Trophoblast cell (in vitro differentiated cells and primary cell): ENCODE data around the gene EGFL8.

Experiments
- DNase-seq, 2 donors: peaks; one replicate each; pipeline ENCODE4 v3.0.0-alpha.2; 2016
- H2AFZ ChIP-seq: 2 replicates; pipeline ENCODE4 v1.6.1; 2013; ENCODE audit warnings: low read length, moderate library complexity, mild to moderate bottlenecking; ENCODE audit not compliant: insufficient read depth, poor library complexity
- H2AK5ac ChIP-seq: 2 replicates; pipeline ENCODE4 v1.6.1; 2013; ENCODE audit warnings: mild to moderate bottlenecking, low read length
- H2BK120ac ChIP-seq: 2 replicates; pipeline ENCODE4 v1.6.1; 2013; ENCODE audit warnings: low read length, mild to moderate bottlenecking, moderate library complexity; ENCODE audit not compliant: insufficient read depth, poor library complexity
- H2BK12ac ChIP-seq: 2 replicates; pipeline ENCODE4 v1.6.1; 2013; ENCODE audit warnings: mild to moderate bottlenecking, low read length, moderate library complexity
- H2BK5ac ChIP-seq: 2 replicates; pipeline ENCODE4 v1.6.1; 2013; ENCODE audit warnings: low read length, low read depth, moderate library complexity, mild to moderate bottlenecking; ENCODE audit not compliant: poor library complexity
- H3K14ac ChIP-seq: 2 replicates; pipeline ENCODE4 v1.6.1; 2013; ENCODE audit warnings: mild to moderate bottlenecking, low read length
- H3K18ac ChIP-seq: 2 replicates; pipeline ENCODE4 v1.6.1; 2013; ENCODE audit warnings: mild to moderate bottlenecking, low read length
- H3K23ac ChIP-seq: 2 replicates; pipeline ENCODE4 v1.6.1; 2013; ENCODE audit warnings: low read length
- H3K27ac ChIP-seq: 2 replicates; pipeline ENCODE4 v1.5.1; 2013; ENCODE audit warnings: low read depth, mild to moderate bottlenecking, inconsistent platforms, low read length, moderate library complexity
- H3K27me3 ChIP-seq: 2 replicates; pipeline ENCODE4 v1.6.1; 2013; ENCODE audit warnings: inconsistent platforms, mild to moderate bottlenecking, low read length, moderate library complexity; ENCODE audit not compliant: insufficient read depth
- H3K36me3 ChIP-seq, 2 experiments: 1 replicate in 1 of 2; 2 replicates in 1 of 2; pipeline ENCODE4 v1.6.1; 2013; ENCODE audit warnings: low read length in 2 of 2, mild to moderate bottlenecking in 2 of 2, moderate library complexity in 1 of 2; ENCODE audit not compliant: insufficient read depth in 2 of 2, control insufficient read depth in 1 of 2
- H3K4ac ChIP-seq: 2 replicates; pipeline ENCODE4 v1.6.1; 2013; ENCODE audit warnings: low read depth, mild to moderate bottlenecking, low read length, moderate library complexity
- H3K4me1 ChIP-seq, 2 experiments: 1 replicate in 1 of 2; 2 replicates in 1 of 2; pipeline ENCODE4 v1.6.1; 2013; ENCODE audit warnings: low read length in 2 of 2, mild to moderate bottlenecking in 2 of 2, moderate library complexity in 1 of 2; ENCODE audit not compliant: insufficient read depth in 2 of 2, control insufficient read depth in 1 of 2
- H3K4me2 ChIP-seq: 2 replicates; pipeline ENCODE4 v1.6.1; 2013; ENCODE audit warnings: inconsistent platforms, mild to moderate bottlenecking, low read length, moderate library complexity
- H3K4me3 ChIP-seq: 2 replicates; pipeline ENCODE4 v1.5.1; 2013; ENCODE audit warnings: mild to moderate bottlenecking, low read depth, low read length, inconsistent platforms
- H3K79me1 ChIP-seq: one replicate; pipeline ENCODE4 v1.6.1; 2013; ENCODE audit warnings: low read length
- H3K79me2 ChIP-seq: 2 replicates; pipeline ENCODE4 v1.6.1; 2013; ENCODE audit warnings: low read length, mild to moderate bottlenecking; ENCODE audit not compliant: control insufficient read depth, insufficient read depth, poor library complexity
- H3K9ac ChIP-seq: 2 replicates; pipeline ENCODE4 v1.6.1; 2013; ENCODE audit warnings: mild to moderate bottlenecking, low read length
- H3K9me3 ChIP-seq: 2 replicates; pipeline ENCODE4 v1.6.1; 2013; ENCODE audit warnings: low read depth, mild to moderate bottlenecking, control low read depth, inconsistent platforms, low read length; ENCODE audit not compliant: insufficient read depth
- H4K12ac ChIP-seq: 2 replicates; pipeline ENCODE4 v1.6.1; 2013; ENCODE audit warnings: low read depth, mild to moderate bottlenecking, low read length, moderate library complexity
- H4K8ac ChIP-seq: 2 replicates; pipeline ENCODE4 v1.6.1; 2013; ENCODE audit warnings: low read depth, mild to moderate bottlenecking, low read length, moderate library complexity
- H4K91ac ChIP-seq: one replicate; pipeline ENCODE4 v1.6.1; 2013; ENCODE audit warnings: low read depth, mild to moderate bottlenecking, low read length, moderate library complexity
- WGBS: extraction: QIAGEN DNeasy Blood & Tissue Kit; methylation state at CpG from one replicate; pipeline ENCODE4 v1.1.7; 2013; ENCODE audit warnings: missing lambda C conversion rate; ENCODE audit not compliant: insufficient read length, insufficient coverage; ENCODE audit errors: extremely low coverage; 5-methylcytosine and 5-hydroxymethylcytosine counted together

EGFL8 gene

GRCh38 chr6:32198345-32198696, 33.9 kb downstream of the EGFL8 start:
- Histone ChIP-seq H3K79me2 (peaks cover 4% of the 10 kb centered on the region), H2AK5ac (no peak overlapping the region), H3K4me3 (no peak overlapping the region), H3K9ac (no peak overlapping the region), H2BK5ac (no peak overlapping the region), H3K27me3 (no peaks in the 10 kb centered on the region), H3K4ac (no peak overlapping the region), H3K23ac (no peak overlapping the region), H2BK12ac (no peak overlapping the region), H3K14ac (no peak overlapping the region), H4K12ac (no peak overlapping the region), H4K8ac (no peak overlapping the region), H3K27ac (no peak overlapping the region), H3K79me1 (peaks cover 13% of the 10 kb centered on the region), H4K91ac (no peak overlapping the region), H3K18ac (no peak overlapping the region), H2AFZ (no peak overlapping the region), H2BK120ac (no peak overlapping the region), H3K4me2 (no peak overlapping the region), H3K4me1 (peaks cover 6 to 10% of the 10 kb centered on the region in 2 experiments), H3K9me3 (no peaks in the 10 kb centered on the region), H3K36me3 (no peaks in the 10 kb centered on the region)
- DNase-seq = no peak
- WGBS = no CpG with 5 or more reads among the region's 3 CpGs

GRCh38 chr6:32198866-32199265, 34.5 kb downstream of the EGFL8 start:
- Histone ChIP-seq H2AK5ac (no peak overlapping the region), H2AFZ (no peak overlapping the region), H3K79me2 (peaks cover 4% of the 10 kb centered on the region), H3K14ac (no peak overlapping the region), H3K79me1 (peaks cover 13% of the 10 kb centered on the region), H3K9me3 (no peaks in the 10 kb centered on the region), H3K4me3 (no peak overlapping the region), H3K18ac (no peak overlapping the region), H2BK5ac (no peak overlapping the region), H3K9ac (no peak overlapping the region), H3K36me3 (no peaks in the 10 kb centered on the region), H3K23ac (no peak overlapping the region), H2BK12ac (no peak overlapping the region), H4K91ac (no peak overlapping the region), H3K27me3 (no peaks in the 10 kb centered on the region), H4K8ac (no peak overlapping the region), H3K4ac (no peak overlapping the region), H2BK120ac (no peak overlapping the region), H3K4me2 (no peak overlapping the region), H3K4me1 (peaks cover 6 to 10% of the 10 kb centered on the region in 2 experiments), H3K27ac (no peak overlapping the region), H4K12ac (no peak overlapping the region)
- no peak for DNase-seq
- WGBS = no CpG with 5 or more reads among the region's 17 CpGs

GRCh38 chr6:32200711-32201475, 36.5 kb downstream of the EGFL8 start:
- DNase-seq = no peak
- Histone ChIP-seq H3K27ac (no peak overlapping the region), H4K12ac (no peak overlapping the region), H2AFZ (no peak overlapping the region), H3K9me3 (no peaks in the 10 kb centered on the region), H4K91ac (no peak overlapping the region), H4K8ac (no peak overlapping the region), H3K79me1 (peaks cover 9% of the 10 kb centered on the region), H2BK12ac (no peak overlapping the region), H3K4me2 (no peak overlapping the region), H3K4me1 (peaks cover 5 to 6% of the 10 kb centered on the region in 2 experiments), H3K36me3 (no peaks in the 10 kb centered on the region), H2AK5ac (no peak overlapping the region), H3K9ac (no peak overlapping the region), H3K4ac (no peak overlapping the region), H3K79me2 (peaks cover 4% of the 10 kb centered on the region), H3K14ac (no peak overlapping the region), H2BK5ac (no peak overlapping the region), H3K27me3 (no peaks in the 10 kb centered on the region), H2BK120ac (no peak overlapping the region), H3K18ac (no peak overlapping the region), H3K23ac (no peak overlapping the region), H3K4me3 (no peak overlapping the region)
- no CpG with 5 or more reads among the region's 13 CpGs for WGBS

GRCh38 chr6:32202186-32202585, 37.8 kb downstream of the EGFL8 start:
- no peak overlapping the region for H2AFZ ChIP-seq
- no peaks in the 10 kb centered on the region for H3K4me1 ChIP-seq
- H3K36me3 ChIP-seq = no peaks in the 10 kb centered on the region
- no peaks in the 10 kb centered on the region for H3K9me3 ChIP-seq
- no peak overlapping the region for H3K23ac ChIP-seq
- H2BK12ac ChIP-seq = no peak overlapping the region
- no peak overlapping the region for H3K4me2 ChIP-seq
- H4K12ac ChIP-seq = no peak overlapping the region
- no CpG with 5 or more reads among the region's 9 CpGs for WGBS
- H3K4ac ChIP-seq = no peak overlapping the region
- no peak overlapping the region for H2BK120ac ChIP-seq
- no peaks in the 10 kb centered on the region for H3K79me1 ChIP-seq
- H3K9ac ChIP-seq = no peak overlapping the region
- H3K18ac ChIP-seq = no peak overlapping the region
- H3K79me2 ChIP-seq = no peaks in the 10 kb centered on the region
- H3K4me3 ChIP-seq = no peak overlapping the region
- H2BK5ac ChIP-seq = no peak overlapping the region
- DNase-seq = no peak
- H3K27ac ChIP-seq = no peak overlapping the region
- no peak overlapping the region for H4K91ac ChIP-seq
- H3K27me3 ChIP-seq = no peaks in the 10 kb centered on the region
- H3K14ac ChIP-seq = no peak overlapping the region
- H4K8ac ChIP-seq = no peak overlapping the region
- H2AK5ac ChIP-seq = no peak overlapping the region
